Mesendoderm (in vitro differentiated cells): Measurements from ENCODE around the gene CSNK2A3.
A peak's percentile ranks its signal among the peaks of the same experiment; 100 is the strongest.

Experiments
- DNase-seq: peaks from one replicate; pipeline ENCODE4 v3.0.0; 2013
- H2AK5ac ChIP-seq: 2 replicates; pipeline ENCODE4 v1.6.1; 2013; ENCODE audit warnings: low read length, inconsistent platforms
- H2BK120ac ChIP-seq: 2 replicates; pipeline ENCODE4 v1.6.1; 2013; ENCODE audit warnings: low read depth, mild to moderate bottlenecking, low read length, moderate library complexity, mixed read lengths
- H2BK15ac ChIP-seq: replicated peaks from 2 replicates; pipeline ENCODE4 v1.6.1; 2013; ENCODE audit warnings: low read depth, mild to moderate bottlenecking, moderate library complexity
- H2BK5ac ChIP-seq: 2 replicates; pipeline ENCODE4 v1.6.1; 2013; ENCODE audit warnings: low read length, inconsistent platforms
- H3K18ac ChIP-seq: 2 replicates; pipeline ENCODE4 v1.6.1; 2013; ENCODE audit warnings: mild to moderate bottlenecking, low read length, mixed read lengths
- H3K23ac ChIP-seq: one replicate; pipeline ENCODE4 v1.6.1; 2013; ENCODE audit warnings: low read length
- H3K27ac ChIP-seq: 2 replicates; pipeline ENCODE4 v1.5.1; 2013; ENCODE audit warnings: low read depth, mild to moderate bottlenecking, inconsistent platforms, low read length, moderate library complexity
- H3K27me3 ChIP-seq: 2 replicates; pipeline ENCODE4 v1.6.1; 2013; ENCODE audit warnings: low read length, control low read depth, mild to moderate bottlenecking, inconsistent platforms; ENCODE audit not compliant: insufficient read depth, poor library complexity
- H3K36me3 ChIP-seq: 2 replicates; pipeline ENCODE4 v1.6.1; 2013; ENCODE audit warnings: low read length, inconsistent platforms; ENCODE audit not compliant: control insufficient read depth, insufficient read depth
- H3K4ac ChIP-seq: one replicate; pipeline ENCODE4 v1.6.1; 2013; ENCODE audit warnings: low read depth, mild to moderate bottlenecking, low read length, moderate library complexity
- H3K4me1 ChIP-seq: 2 replicates; pipeline ENCODE4 v1.6.1; 2013; ENCODE audit warnings: low read depth, low read length, inconsistent platforms; ENCODE audit not compliant: control insufficient read depth
- H3K4me2 ChIP-seq: 2 replicates; pipeline ENCODE4 v1.6.1; 2013; ENCODE audit warnings: low read length
- H3K4me3 ChIP-seq: 2 replicates; pipeline ENCODE4 v1.5.1; 2013; ENCODE audit warnings: mild to moderate bottlenecking, low read length
- H3K56ac ChIP-seq: one replicate; pipeline ENCODE4 v1.6.1; 2013; ENCODE audit warnings: low read length
- H3K79me1 ChIP-seq: 2 replicates; pipeline ENCODE4 v1.6.1; 2013; ENCODE audit warnings: low read length, inconsistent platforms
- H3K79me2 ChIP-seq: 2 replicates; pipeline ENCODE4 v1.6.1; 2013; ENCODE audit warnings: mild to moderate bottlenecking, low read length; ENCODE audit not compliant: control insufficient read depth, insufficient read depth
- H3K9ac ChIP-seq: 2 replicates; pipeline ENCODE4 v1.6.1; 2013; ENCODE audit warnings: low read length, inconsistent platforms
- H4K5ac ChIP-seq: one replicate; pipeline ENCODE4 v1.6.1; 2013; ENCODE audit warnings: low read length
- H4K8ac ChIP-seq: one replicate; pipeline ENCODE4 v1.6.1; 2013; ENCODE audit warnings: low read depth, mild to moderate bottlenecking, control low read depth, low read length, moderate library complexity
- WGBS: extraction: QIAGEN DNeasy Blood & Tissue Kit; methylation state at CpG from one replicate; pipeline ENCODE4 v1.1.7; 2013; ENCODE audit warnings: low lambda C conversion rate, missing lambda C conversion rate; ENCODE audit not compliant: insufficient coverage; ENCODE audit errors: extremely low coverage; 5-methylcytosine and 5-hydroxymethylcytosine counted together

The CSNK2A3 gene

GRCh38 chr11:11351042-11351586, 1.9 kb downstream of the CSNK2A3 start:
- Histone ChIP-seq H3K9ac (no peak overlapping the region), H4K5ac (no peak overlapping the region), H2BK15ac (no peak overlapping the region), H3K4me3 (no peak overlapping the region), H3K79me1 (no peaks in the 10 kb centered on the region), H4K8ac (no peak overlapping the region), H3K27ac (no peak overlapping the region), H3K18ac (no peak overlapping the region), H3K56ac (no peak overlapping the region), H3K4me1 (no peaks in the 10 kb centered on the region), H3K79me2 (no peaks in the 10 kb centered on the region), H2BK5ac (no peak overlapping the region), H3K23ac (no peak overlapping the region), H3K4me2 (no peak overlapping the region), H2BK120ac (no peak overlapping the region), H3K27me3 (no peaks in the 10 kb centered on the region), H3K4ac (no peak overlapping the region), H2AK5ac (no peak overlapping the region), H3K36me3 (no peaks in the 10 kb centered on the region)
- DNase-seq: no peak
- WGBS: no CpG with 5 or more reads among the region's 4 CpGs

- Histone ChIP-seq H2BK5ac (no peak overlapping the region), H4K8ac (no peak overlapping the region), H2BK120ac (no peak overlapping the region), H3K27ac (no peak overlapping the region), H3K23ac (no peak overlapping the region), H3K79me2 (no peaks in the 10 kb centered on the region), H2AK5ac (no peak overlapping the region), H3K56ac (no peak overlapping the region), H3K4me1 (no peaks in the 10 kb centered on the region), H2BK15ac (no peak overlapping the region), H3K18ac (no peak overlapping the region), H3K4ac (no peak overlapping the region), H4K5ac (no peak overlapping the region), H3K4me2 (no peak overlapping the region), H3K36me3 (no peaks in the 10 kb centered on the region), H3K27me3 (no peaks in the 10 kb centered on the region), H3K79me1 (no peaks in the 10 kb centered on the region), H3K9ac (no peak overlapping the region), H3K4me3 (no peak overlapping the region)
- DNase-seq: no peak
- no CpG with 5 or more reads among the region's 1 CpG for WGBS
Measured at GRCh38 chr11:11349870-11350337, 3.1 kb downstream of the CSNK2A3 start.

GRCh38 chr11:11349106-11349825, 3.8 kb downstream of the CSNK2A3 start:
- Histone ChIP-seq H3K4ac (no peak overlapping the region), H3K79me1 (no peaks in the 10 kb centered on the region), H3K79me2 (no peaks in the 10 kb centered on the region), H2BK5ac (no peak overlapping the region), H3K36me3 (no peaks in the 10 kb centered on the region), H2BK120ac (no peak overlapping the region), H3K23ac (no peak overlapping the region), H3K9ac (no peak overlapping the region), H3K4me3 (no peak overlapping the region), H3K4me1 (no peaks in the 10 kb centered on the region), H3K4me2 (no peak overlapping the region), H2BK15ac (no peak overlapping the region), H4K5ac (no peak overlapping the region), H3K56ac (no peak overlapping the region), H2AK5ac (no peak overlapping the region), H3K27me3 (no peaks in the 10 kb centered on the region), H3K27ac (no peak overlapping the region), H3K18ac (no peak overlapping the region), H4K8ac (no peak overlapping the region)
- DNase-seq: no peak
- WGBS: no CpG with 5 or more reads among the region's 12 CpGs

GRCh38 chr11:11348303-11348702, 4.7 kb downstream of the CSNK2A3 start:
- Histone ChIP-seq H4K8ac (no peak overlapping the region), H3K4me1 (no peaks in the 10 kb centered on the region), H3K23ac (no peak overlapping the region), H3K4ac (no peak overlapping the region), H3K36me3 (no peaks in the 10 kb centered on the region), H3K79me2 (no peaks in the 10 kb centered on the region), H3K4me3 (no peak overlapping the region), H2BK15ac (no peak overlapping the region), H3K79me1 (no peaks in the 10 kb centered on the region), H3K56ac (no peak overlapping the region), H3K18ac (no peak overlapping the region), H2AK5ac (no peak overlapping the region), H3K9ac (no peak overlapping the region), H3K27me3 (no peaks in the 10 kb centered on the region), H3K27ac (no peak overlapping the region), H4K5ac (no peak overlapping the region), H2BK120ac (no peak overlapping the region), H3K4me2 (no peak overlapping the region), H2BK5ac (no peak overlapping the region)
- DNase-seq: peak; percentile 31
- WGBS: no CpG with 5 or more reads among the region's 5 CpGs

GRCh38 chr11:11347592-11347991, 5.5 kb downstream of the CSNK2A3 start:
- DNase-seq: no peak
- H3K9ac ChIP-seq: no peak overlapping the region
- no peak overlapping the region for H2AK5ac ChIP-seq
- H3K4me3 ChIP-seq: no peak overlapping the region
- no peak overlapping the region for H4K5ac ChIP-seq
- no peak overlapping the region for H2BK120ac ChIP-seq
- no peaks in the 10 kb centered on the region for H3K4me1 ChIP-seq
- H3K27ac ChIP-seq: no peak overlapping the region
- no peaks in the 10 kb centered on the region for H3K79me2 ChIP-seq
- H3K4ac ChIP-seq: no peak overlapping the region
- no peak overlapping the region for H3K23ac ChIP-seq
- no CpG with 5 or more reads among the region's 7 CpGs for WGBS
- H4K8ac ChIP-seq: no peak overlapping the region
- no peaks in the 10 kb centered on the region for H3K36me3 ChIP-seq
- H3K18ac ChIP-seq: no peak overlapping the region
- H3K56ac ChIP-seq: no peak overlapping the region
- H3K27me3 ChIP-seq: no peaks in the 10 kb centered on the region
- H2BK15ac ChIP-seq: no peak overlapping the region
- H3K4me2 ChIP-seq: no peak overlapping the region
- H2BK5ac ChIP-seq: no peak overlapping the region
- H3K79me1 ChIP-seq: no peaks in the 10 kb centered on the region

GRCh38 chr11:11346303-11346702, 6.7 kb downstream of the CSNK2A3 start:
- H2AK5ac ChIP-seq: no peak overlapping the region
- H3K23ac ChIP-seq: no peak overlapping the region
- no peaks in the 10 kb centered on the region for H3K36me3 ChIP-seq
- H3K4me1 ChIP-seq: no peaks in the 10 kb centered on the region
- H3K4me3 ChIP-seq: no peak overlapping the region
- no peak overlapping the region for H3K4ac ChIP-seq
- H3K79me2 ChIP-seq: no peaks in the 10 kb centered on the region
- H3K56ac ChIP-seq: no peak overlapping the region
- H3K4me2 ChIP-seq: no peak overlapping the region
- no CpG with 5 or more reads among the region's 4 CpGs for WGBS
- no peak for DNase-seq
- H2BK15ac ChIP-seq: no peak overlapping the region
- H4K5ac ChIP-seq: no peak overlapping the region
- H3K27ac ChIP-seq: no peak overlapping the region
- no peaks in the 10 kb centered on the region for H3K79me1 ChIP-seq
- H3K18ac ChIP-seq: no peak overlapping the region
- H3K27me3 ChIP-seq: no peaks in the 10 kb centered on the region
- H3K9ac ChIP-seq: no peak overlapping the region
- no peak overlapping the region for H2BK120ac ChIP-seq
- no peak overlapping the region for H2BK5ac ChIP-seq
- H4K8ac ChIP-seq: no peak overlapping the region
